BE2C (cell line): ENCODE measurements around the gene ARL14. TPM values are rescaled to one million over a fixed set of nuclear protein-coding genes. Genes with fewer than 3 reads are reported as not detected.

Source experiments
- DNase-seq: peaks from one replicate; pipeline ENCODE4 v3.0.0-alpha.2; 2020
- H3K27me3 ChIP-seq: fragments of 250-450 bp; sonication (Bioruptor Pico); 2 replicates; pipeline ENCODE4 v1.5.1; 2020; ENCODE audit warnings: mild to moderate bottlenecking
- H3K36me3 ChIP-seq: fragments of 250-450 bp; sonication (Bioruptor Pico); 2 replicates; pipeline ENCODE4 v1.5.1; 2020; ENCODE audit warnings: mild to moderate bottlenecking
- H3K4me1 ChIP-seq: fragments of 250-450 bp; sonication (Bioruptor Pico); 2 replicates; pipeline ENCODE4 v1.5.1; 2020
- H3K4me3 ChIP-seq: 2 replicates; pipeline ENCODE4 v1.5.1; 2011; ENCODE audit warnings: low read depth, low read length
- H3K9me3 ChIP-seq: fragments of 250-450 bp; sonication (Bioruptor Pico); 2 replicates; pipeline ENCODE4 v1.5.1; 2020
- CTCF ChIP-seq: IDR thresholded peaks from 2 replicates; pipeline ENCODE4 v1.5.1; 2012; ENCODE audit warnings: mild to moderate bottlenecking, low read depth, low read length
- polyA plus RNA-seq: library from polyadenylated mRNA; unstranded; fragments of >200 nt; gene quantifications from one replicate; pipeline ENCODE4 v1.2.1, GENCODE V29; 2012; ENCODE audit warnings: low read depth, missing spikeins; ENCODE audit not compliant: insufficient read length, insufficient read depth

The ARL14 gene
- not detected for polyA plus RNA-seq

- Histone ChIP-seq H3K36me3 (no peaks in the 10 kb centered on the region), H3K4me1 (no peaks in the 10 kb centered on the region), H3K9me3 (no peaks in the 10 kb centered on the region), H3K4me3 (no peak within 1 kb of the TSS), H3K27me3 (no peaks in the 10 kb centered on the region)
- no peak for TF ChIP-seq CTCF
- no peak for DNase-seq
Observed at GRCh38 chr3:160676547-160677303, at the start of gene ARL14. Gene ARL14 (plus strand): TSS chr3:160677160. CDS start chr3:160677347, 187 bp downstream.

GRCh38 chr3:160629491-160629890 lies 47.5 kb upstream of the ARL14 start:
- TF ChIP-seq CTCF: no peak
- H3K36me3 ChIP-seq: no peaks in the 10 kb centered on the region
- H3K4me3 ChIP-seq: no peak overlapping the region
- no peaks in the 10 kb centered on the region for H3K9me3 ChIP-seq
- no peak for DNase-seq
- H3K27me3 ChIP-seq: no peaks in the 10 kb centered on the region; the same call in 1 of the 2 replicates
- no peaks in the 10 kb centered on the region for H3K4me1 ChIP-seq

GRCh38 chr3:160633361-160634083 lies 43.4 kb upstream of the ARL14 start:
- Histone ChIP-seq H3K9me3 (no peaks in the 10 kb centered on the region), H3K27me3 (no peaks in the 10 kb centered on the region; the same call in 1 of the 2 replicates), H3K4me3 (no peak overlapping the region), H3K4me1 (no peaks in the 10 kb centered on the region), H3K36me3 (no peaks in the 10 kb centered on the region)
- no peak for DNase-seq
- TF ChIP-seq CTCF: no peak

GRCh38 chr3:160635213-160635612 lies 41.7 kb upstream of the ARL14 start:
- Histone ChIP-seq H3K36me3 (no peaks in the 10 kb centered on the region), H3K4me3 (no peak overlapping the region), H3K9me3 (no peaks in the 10 kb centered on the region), H3K27me3 (no peaks in the 10 kb centered on the region; the same call in 1 of the 2 replicates), H3K4me1 (no peaks in the 10 kb centered on the region)
- no peak for TF ChIP-seq CTCF
- DNase-seq: no peak

GRCh38 chr3:160637086-160637485 lies 39.9 kb upstream of the ARL14 start:
- no peak overlapping the region for H3K4me3 ChIP-seq
- H3K27me3 ChIP-seq: no peaks in the 10 kb centered on the region
- TF ChIP-seq CTCF: no peak
- DNase-seq: no peak
- no peaks in the 10 kb centered on the region for H3K9me3 ChIP-seq
- no peaks in the 10 kb centered on the region for H3K4me1 ChIP-seq
- H3K36me3 ChIP-seq: no peaks in the 10 kb centered on the region

- Histone ChIP-seq H3K27me3 (no peaks in the 10 kb centered on the region), H3K4me1 (no peaks in the 10 kb centered on the region), H3K36me3 (no peaks in the 10 kb centered on the region), H3K4me3 (no peak overlapping the region), H3K9me3 (no peaks in the 10 kb centered on the region)
- no peak for DNase-seq
- no peak for TF ChIP-seq CTCF
Observed at GRCh38 chr3:160638184-160638583, 38.8 kb upstream of the ARL14 start.
